Ascending aorta (tissue), 2 donors: ENCODE data around the gene NKAIN2. TPM values are rescaled to one million over a fixed set of nuclear protein-coding genes. Genes with fewer than 3 reads are reported as not detected.

Experiments
- DNase-seq, 2 donors: peaks; one replicate each; pipeline ENCODE4 v3.0.0-alpha.2; 2019; ENCODE audit warnings: low spot score in 2 of 2
- H3K27ac ChIP-seq, 2 donors: fragments of 200-600 bp; sonication (generic); one replicate each; pipeline ENCODE4 v1.5.1; 2016 to 2017; ENCODE audit warnings: mild to moderate bottlenecking in 1 of 2
- H3K27me3 ChIP-seq: fragments of 200-600 bp; sonication (generic); one replicate; pipeline ENCODE4 v1.5.1; 2017
- H3K36me3 ChIP-seq, 2 donors: fragments of 200-600 bp; sonication (generic); one replicate each; pipeline ENCODE4 v1.5.1; 2016
- H3K4me1 ChIP-seq, 2 donors: fragments of 200-600 bp; sonication (generic); one replicate each; pipeline ENCODE4 v1.5.1; 2016 to 2017; ENCODE audit warnings: mild to moderate bottlenecking in 1 of 2
- H3K4me3 ChIP-seq, 2 donors: fragments of 200-600 bp; sonication (generic); one replicate each; pipeline ENCODE4 v1.5.1; 2016 to 2017; ENCODE audit warnings: mild to moderate bottlenecking in 1 of 2
- H3K9me3 ChIP-seq, 2 donors: fragments of 200-600 bp; sonication (generic); one replicate each; pipeline ENCODE4 v1.5.1; 2016
- intact Hi-C: fragments of 100-400 bp; cut with DNase I; formaldehyde crosslinking; loops from one replicate; pipeline ENCODE4 v1.15.1; 2023
- total RNA-seq: library from RNA; depleted of rRNA; stranded (reverse); fragments of >200 nt; gene quantifications from one replicate; pipeline ENCODE4 v1.1.0, GENCODE V29; 2016
- TF ChIP-seq, protein P1 (sequence below), 3 experiments: fragments of 200-600 bp in 2 of 3; fragments of 450-650 bp in 1 of 3; sonication (generic) in 2 of 3; IDR thresholded peaks; one replicate each; pipeline ENCODE4 v1.5.1; 2016 to 2019; ENCODE audit warnings: antibody characterized with exemption in 3 of 3, mild to moderate bottlenecking in 1 of 3, moderate library complexity in 1 of 3

NKAIN2 gene
- total RNA-seq, 1 donor from 2014 or later: 0.11 TPM

DNA sequence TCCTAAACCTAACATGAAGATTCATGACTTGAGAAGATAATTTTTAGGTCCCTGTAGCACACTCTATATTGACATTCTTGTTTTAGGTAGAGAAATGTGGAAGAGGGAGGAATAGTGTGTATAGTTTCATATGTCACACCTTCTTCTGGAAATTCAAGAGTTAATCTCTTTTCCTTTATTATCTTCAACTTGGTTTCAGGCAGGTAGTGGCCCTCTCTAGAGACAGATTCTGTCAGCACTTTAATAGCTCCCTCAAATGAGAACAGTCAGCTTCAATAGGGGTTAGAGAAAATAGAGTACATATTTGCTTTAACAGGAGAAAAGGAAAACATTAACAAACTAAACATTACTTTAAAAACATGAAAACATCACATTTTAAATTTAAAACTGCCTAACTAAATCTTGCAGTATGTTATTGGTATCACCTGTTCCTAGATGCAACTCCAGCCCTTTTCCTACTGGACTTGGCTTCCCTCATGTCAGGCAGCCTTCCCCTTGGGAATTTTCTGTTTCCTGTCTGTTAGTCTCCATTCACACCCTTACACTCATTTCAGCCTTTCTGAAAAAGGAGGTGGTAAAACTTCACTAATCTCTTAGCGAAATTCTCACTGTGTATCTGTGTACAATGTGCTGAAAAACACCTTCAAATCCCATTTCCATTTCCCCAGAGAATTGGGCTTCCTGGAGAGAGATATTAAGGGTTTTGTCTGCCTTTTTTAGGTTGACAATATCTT lies 966.3 kb downstream of the NKAIN2 start:
- Histone ChIP-seq H3K9me3 (no peaks in the 10 kb centered on the region), H3K27ac (no peak overlapping the region), H3K4me3 (no peak overlapping the region), H3K27me3 (no peaks in the 10 kb centered on the region), H3K4me1 (no peaks in the 10 kb centered on the region), H3K36me3 (no peaks in the 10 kb centered on the region)
- intact Hi-C loops: no loop called here
- TF ChIP-seq, protein P1, sequence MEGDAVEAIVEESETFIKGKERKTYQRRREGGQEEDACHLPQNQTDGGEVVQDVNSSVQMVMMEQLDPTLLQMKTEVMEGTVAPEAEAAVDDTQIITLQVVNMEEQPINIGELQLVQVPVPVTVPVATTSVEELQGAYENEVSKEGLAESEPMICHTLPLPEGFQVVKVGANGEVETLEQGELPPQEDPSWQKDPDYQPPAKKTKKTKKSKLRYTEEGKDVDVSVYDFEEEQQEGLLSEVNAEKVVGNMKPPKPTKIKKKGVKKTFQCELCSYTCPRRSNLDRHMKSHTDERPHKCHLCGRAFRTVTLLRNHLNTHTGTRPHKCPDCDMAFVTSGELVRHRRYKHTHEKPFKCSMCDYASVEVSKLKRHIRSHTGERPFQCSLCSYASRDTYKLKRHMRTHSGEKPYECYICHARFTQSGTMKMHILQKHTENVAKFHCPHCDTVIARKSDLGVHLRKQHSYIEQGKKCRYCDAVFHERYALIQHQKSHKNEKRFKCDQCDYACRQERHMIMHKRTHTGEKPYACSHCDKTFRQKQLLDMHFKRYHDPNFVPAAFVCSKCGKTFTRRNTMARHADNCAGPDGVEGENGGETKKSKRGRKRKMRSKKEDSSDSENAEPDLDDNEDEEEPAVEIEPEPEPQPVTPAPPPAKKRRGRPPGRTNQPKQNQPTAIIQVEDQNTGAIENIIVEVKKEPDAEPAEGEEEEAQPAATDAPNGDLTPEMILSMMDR (IDR thresholded peaks at IDR 0.05): no peak
- DNase-seq: no peak

DNA sequence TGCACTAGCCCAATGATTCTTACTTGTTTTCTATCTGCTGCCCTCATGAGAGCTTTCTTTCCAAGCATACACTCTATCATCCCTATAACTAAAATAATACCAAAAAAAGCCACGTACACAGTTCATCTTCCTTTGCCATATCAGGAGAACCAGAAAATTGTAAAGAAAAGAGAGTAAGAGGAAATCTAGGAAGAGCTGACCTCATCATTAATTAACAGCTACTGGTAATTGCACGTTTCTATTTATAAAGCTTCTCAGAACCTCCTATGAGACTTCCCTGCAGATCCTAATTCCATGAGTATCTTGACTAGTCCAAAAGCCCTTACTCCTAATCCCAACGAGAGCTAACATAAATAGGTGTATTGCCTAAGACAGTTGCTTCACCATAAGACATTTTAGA lies 967.1 kb downstream of the NKAIN2 start:
- Histone ChIP-seq H3K27ac (no peak overlapping the region), H3K4me3 (no peak overlapping the region), H3K4me1 (no peaks in the 10 kb centered on the region), H3K27me3 (no peaks in the 10 kb centered on the region), H3K36me3 (no peaks in the 10 kb centered on the region), H3K9me3 (no peaks in the 10 kb centered on the region)
- intact Hi-C loops: no loop called here
- TF ChIP-seq, protein P1 (IDR thresholded peaks at IDR 0.05): no peak
- DNase-seq: no peak

DNA sequence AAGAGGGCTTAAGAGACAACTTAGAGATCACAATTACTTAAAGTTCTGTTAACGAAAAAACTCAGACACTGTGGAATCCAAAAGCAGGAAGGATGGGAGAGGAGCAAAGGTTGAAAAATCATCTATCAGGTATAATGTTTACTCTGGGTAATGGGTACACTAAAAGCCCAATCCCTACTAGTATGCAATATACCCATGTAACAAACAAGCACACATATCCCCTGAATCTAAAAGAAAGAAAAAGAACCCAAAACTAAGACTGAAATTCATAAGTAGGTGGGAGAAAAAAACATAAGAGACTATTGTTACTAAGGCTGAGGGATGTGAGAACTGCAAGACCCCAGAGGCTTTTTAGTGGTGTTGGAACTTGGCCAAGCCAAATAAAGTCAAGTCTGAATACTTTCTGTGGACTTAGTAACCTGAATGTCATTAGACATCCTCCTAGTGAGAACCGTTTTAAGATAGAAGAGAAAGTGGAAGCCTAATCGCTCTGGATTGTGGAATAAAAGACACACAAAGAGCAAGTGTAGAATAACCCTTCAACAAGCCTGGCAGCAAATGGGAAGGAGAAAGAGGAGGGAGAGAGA lies 969.2 kb downstream of the NKAIN2 start:
- no peaks in the 10 kb centered on the region for H3K9me3 ChIP-seq
- no peaks in the 10 kb centered on the region for H3K36me3 ChIP-seq
- H3K27ac ChIP-seq: no peak overlapping the region
- TF ChIP-seq, protein P1 (IDR thresholded peaks at IDR 0.05): no peak
- H3K4me1 ChIP-seq: no peaks in the 10 kb centered on the region
- no peak overlapping the region for H3K4me3 ChIP-seq
- no peak for DNase-seq
- intact Hi-C loops: no loop called here
- H3K27me3 ChIP-seq: no peaks in the 10 kb centered on the region

DNA sequence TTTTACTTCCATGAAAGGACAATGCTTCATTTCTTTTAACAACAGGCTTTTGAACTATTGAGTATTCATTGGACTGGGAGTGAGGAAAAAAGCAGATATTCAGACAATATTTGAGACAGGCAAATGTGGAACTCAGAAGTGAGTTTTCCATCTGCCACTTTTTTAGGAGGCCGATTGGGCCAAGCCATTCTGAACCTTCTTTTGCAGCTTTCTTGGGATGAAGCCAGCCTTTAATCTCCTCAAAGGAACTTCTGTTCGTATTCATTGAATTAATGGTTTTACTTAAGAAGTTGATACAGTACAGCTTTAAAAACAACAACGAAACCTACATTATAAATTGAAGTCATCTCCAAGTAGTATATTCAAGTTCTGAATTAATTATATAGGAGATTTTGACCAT lies 971.5 kb downstream of the NKAIN2 start:
- intact Hi-C loops: no loop called here
- no peak overlapping the region for H3K27ac ChIP-seq
- no peaks in the 10 kb centered on the region for H3K27me3 ChIP-seq
- no peaks in the 10 kb centered on the region for H3K9me3 ChIP-seq
- H3K4me3 ChIP-seq: no peak overlapping the region
- no peak for DNase-seq
- no peaks in the 10 kb centered on the region for H3K36me3 ChIP-seq
- TF ChIP-seq, protein P1 (IDR thresholded peaks at IDR 0.05): no peak
- no peaks in the 10 kb centered on the region for H3K4me1 ChIP-seq

DNA sequence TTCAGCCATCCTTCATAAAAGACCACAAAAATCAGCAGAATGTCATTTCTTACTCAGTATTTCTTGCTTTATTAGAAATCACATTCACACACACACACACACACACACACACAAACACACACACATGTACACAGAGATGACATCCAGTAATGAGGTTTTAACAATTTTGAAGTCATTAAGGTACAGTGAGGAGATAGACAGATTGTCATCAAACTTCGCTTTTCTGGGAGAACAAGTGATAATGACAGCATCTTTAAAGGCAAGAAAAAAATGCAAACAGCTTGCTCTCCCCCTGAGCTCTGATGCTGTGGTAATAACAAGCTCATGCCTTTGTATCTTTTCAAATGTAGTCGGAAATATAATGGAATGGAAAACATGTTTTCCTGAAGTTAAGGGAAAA lies 974.2 kb downstream of the NKAIN2 start:
- no peaks in the 10 kb centered on the region for H3K4me1 ChIP-seq
- H3K4me3 ChIP-seq: no peak overlapping the region
- DNase-seq: no peak
- H3K9me3 ChIP-seq: no peaks in the 10 kb centered on the region
- intact Hi-C loops: no loop called here
- no peak overlapping the region for H3K27ac ChIP-seq
- no peaks in the 10 kb centered on the region for H3K27me3 ChIP-seq
- no peaks in the 10 kb centered on the region for H3K36me3 ChIP-seq
- TF ChIP-seq, protein P1 (IDR thresholded peaks at IDR 0.05): no peak
